H1 (cell line): ENCODE measurements around the gene FAM227B.

Source experiments
- EZH2 ChIP-seq: fragments of 200-600 bp; sonication (generic); IDR thresholded peaks from 2 replicates; pipeline ENCODE4 v1.7.1; 2012; ENCODE audit warnings: low read depth, mild to moderate bottlenecking, moderate library complexity, low read length, inconsistent platforms; ENCODE audit not compliant: severe bottlenecking
- RAD21 ChIP-seq, 2 experiments: IDR thresholded peaks in 1 of 2; conservative IDR thresholded peaks in 1 of 2; 2 replicates each; pipeline ENCODE4 v1.6.1; 2011; ENCODE audit warnings: low read depth in 2 of 2, low read length in 2 of 2, improper control_type of control experiment in 1 of 2, inconsistent platforms in 1 of 2, mild to moderate bottlenecking in 1 of 2, moderate library complexity in 1 of 2

GRCh38 chr15:49473031-49473430 is 147.6 kb downstream of the FAM227B start:
- TF ChIP-seq RAD21 (IDR thresholded peaks at IDR 0.05 in 1 of 2, conservative IDR thresholded peaks at IDR 0.05 in 1 of 2; ENCODE audit: low read depth in 2 of 2, low read length in 2 of 2) = no peak
- no peak for TF ChIP-seq EZH2
